ENCODE data around the gene CYSRT1.

DNA sequence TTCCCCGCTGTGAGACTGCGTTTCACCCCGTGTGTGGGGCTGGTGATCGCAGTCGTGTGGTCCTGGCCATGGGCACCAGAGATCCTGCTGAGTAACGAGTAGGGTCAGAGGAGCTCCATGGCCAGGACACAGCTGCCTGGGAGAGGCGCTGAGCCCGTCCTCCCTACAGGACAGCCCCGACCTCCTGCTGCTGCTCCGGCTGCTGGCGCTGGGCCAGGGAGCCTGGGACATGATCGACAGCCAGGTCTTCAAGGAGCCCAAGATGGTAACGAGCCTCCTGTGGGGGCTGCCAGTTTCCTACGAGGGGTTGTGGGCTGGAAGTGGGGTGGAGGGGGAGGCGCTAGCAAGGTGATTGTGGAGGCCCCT is 41.2 kb downstream of the CYSRT1 start:
- TF ChIP-seq GATA3 (IDR thresholded peaks at IDR 0.05; ENCODE audit: low read depth, low read length): no peak
- TF ChIP-seq GATA2 (IDR thresholded peaks at IDR 0.05; ENCODE audit: low read depth, low read length): no peak

Measured in SH-SY5Y (cell line).